Measurements from ENCODE around the gene ABCD3. TPM values are rescaled to one million over a fixed set of nuclear protein-coding genes. Genes with fewer than 3 reads are reported as not detected.

ABCD3 gene
- total and polyA plus RNA-seq, 2 of the 8 experiments (the other 6 are each of a cell fraction or from before 2014, with no cell fraction given): 6.6 to 29.4 TPM

DNA sequence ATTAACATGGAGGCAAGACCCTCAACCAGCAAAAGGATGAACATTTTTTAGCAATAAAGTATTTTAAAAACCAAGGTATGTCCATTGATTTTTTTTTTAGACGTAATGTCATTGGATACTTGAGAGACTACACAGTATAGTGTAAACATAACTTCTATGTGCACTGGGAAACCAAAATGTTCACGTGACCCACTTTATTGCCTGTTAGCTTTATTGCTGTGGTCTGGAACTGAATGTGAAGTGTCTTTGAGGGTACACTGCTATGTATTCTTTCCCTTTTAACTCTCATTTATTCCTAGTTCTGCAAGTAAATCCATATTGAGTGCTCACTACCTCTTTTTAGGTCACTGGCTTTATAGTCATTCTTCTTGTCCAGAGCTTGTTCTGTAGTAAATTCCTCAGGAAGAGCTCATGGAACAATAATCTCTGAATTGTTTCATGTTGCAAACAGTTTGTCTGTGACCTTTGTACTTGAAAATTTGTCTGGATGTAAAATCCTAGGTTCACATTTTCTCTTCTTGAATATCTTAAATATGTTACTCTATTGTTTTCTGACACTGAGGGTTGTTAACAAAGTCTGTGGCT, 20.6 kb downstream of the ABCD3 start:
- H4K91ac ChIP-seq (replicated peaks; ENCODE audit: insufficient read length, low read length): no peak overlapping the region
- H2BK5ac ChIP-seq (ENCODE audit: low read depth, low read length): no peak overlapping the region
- no peaks in the 10 kb centered on the region for H3K36me3 ChIP-seq (ENCODE audit: control insufficient read depth in 2 of 4, insufficient read depth in 4 of 4, low read length in 3 of 4)
- ChIA-PET POLR2A (ENCODE audit: partially characterized antibody) (no interaction called here), CTCF (ENCODE audit: partially characterized antibody) (interaction anchor here (0.8 kb wide), 1 partner anchor 13 kb away, joined by 3 read pairs; no protein-coding TSS in a partner anchor)
- H3K27ac ChIP-seq (ENCODE audit: low read depth, low read length): no peak overlapping the region
- H3K9ac ChIP-seq (replicated peaks in 1 of 4; ENCODE audit: extremely low read depth in 1 of 4, low read depth in 3 of 4, low read length in 3 of 4): no peak overlapping the region
- H3K56ac ChIP-seq (replicated peaks; ENCODE audit: insufficient read length, low read depth, low read length): no peak overlapping the region
- H3K79me2 ChIP-seq (ENCODE audit: control insufficient read depth in 1 of 2, insufficient read depth in 2 of 2, low read length in 2 of 2): peaks cover 0 to 55% of the 10 kb centered on the region in 2 experiments; a peak in 2 of 4 replicates
- H3K79me1 ChIP-seq (ENCODE audit: low read depth, low read length): no peaks in the 10 kb centered on the region
- H2BK15ac ChIP-seq (ENCODE audit: low read length): no peak overlapping the region
- H2BK12ac ChIP-seq (ENCODE audit: low read depth, low read length): no peak overlapping the region
- H2BK20ac ChIP-seq (ENCODE audit: low read length): no peak overlapping the region
- no peak overlapping the region for H3K14ac ChIP-seq (ENCODE audit: insufficient read length)
- H3K4ac ChIP-seq (replicated peaks; ENCODE audit: insufficient read length, low read depth, low read length): no peak overlapping the region
- H4K8ac ChIP-seq (ENCODE audit: extremely low read depth, insufficient read depth, low read length): no peak overlapping the region
- no peak overlapping the region for H4K5ac ChIP-seq (ENCODE audit: insufficient read length, low read depth, low read length)
- FAIRE-seq (no peak), DNase-seq (ENCODE audit: low read depth in 1 of 2, low spot score in 2 of 2) (no peak)
- H2BK120ac ChIP-seq (replicated peaks; ENCODE audit: low read depth, low read length): no peak overlapping the region
- H3K4me2 ChIP-seq (ENCODE audit: insufficient read depth in 1 of 2, low read depth in 2 of 2, low read length in 2 of 2): no peak overlapping the region
- no peak overlapping the region for H2AFZ ChIP-seq (ENCODE audit: low read length)
- no peak overlapping the region for H3K4me3 ChIP-seq (ENCODE audit: extremely low read depth in 1 of 4, insufficient read depth in 2 of 4, low read depth in 3 of 4, low read length in 4 of 4)
- no peaks in the 10 kb centered on the region for H3K23me2 ChIP-seq (ENCODE audit: low read depth, low read length)
- H3K9me3 ChIP-seq (ENCODE audit: insufficient read depth in 2 of 2, low read depth in 1 of 2, low read length in 1 of 2): peaks cover 0 to 10% of the 10 kb centered on the region in 2 experiments; a peak in 3 of 4 replicates
- H3K4me1 ChIP-seq (replicated peaks in 1 of 4; ENCODE audit: control insufficient read depth in 3 of 4, insufficient read depth in 4 of 4, low read length in 3 of 4): no peaks in the 10 kb centered on the region
- H3K27me3 ChIP-seq (replicated peaks in 1 of 4; ENCODE audit: control insufficient read depth in 3 of 4, extremely low read depth in 1 of 4, insufficient read depth in 3 of 4, low read length in 3 of 4): no peaks in the 10 kb centered on the region
- WGBS, 2 experiments (ENCODE audit: extremely low coverage in 1 of 2, insufficient coverage in 1 of 2, insufficient read length in 1 of 2, insufficient replicate concordance in 2 of 2, low coverage in 1 of 2, low lambda C conversion rate in 2 of 2, missing lambda C conversion rate in 1 of 2): 91% methylated on average over 2 of the region's 2 CpGs; no CpG with 5 or more reads in 1 of the 2 experiments
- no peak overlapping the region for H2AK5ac ChIP-seq (ENCODE audit: low read depth, low read length)
- H4K20me1 ChIP-seq (replicated peaks in 1 of 2; ENCODE audit: control insufficient read depth in 1 of 2, insufficient read depth in 2 of 2, low read length in 2 of 2): no peaks in the 10 kb centered on the region
- H3K23ac ChIP-seq (ENCODE audit: insufficient read length): no peak overlapping the region
- H3K18ac ChIP-seq (ENCODE audit: extremely low read depth, low read length): no peak overlapping the region
- TF ChIP-seq CHD1 (IDR thresholded peaks at IDR 0.05; ENCODE audit: low read depth, low read length): no peak
- TF ChIP-seq CREB1 (IDR thresholded peaks at IDR 0.05): no peak
- TF ChIP-seq CEBPB (IDR thresholded peaks at IDR 0.05; ENCODE audit: low read depth, low read length): no peak
- no peak for TF ChIP-seq RNF2 (IDR thresholded peaks at IDR 0.05; ENCODE audit: borderline replicate concordance, low read depth, low read length, missing control alignments, poor library complexity, severe bottlenecking)
- no peak for TF ChIP-seq SRF (IDR thresholded peaks at IDR 0.05; ENCODE audit: low read depth, low read length)
- TF ChIP-seq EGR1 (IDR thresholded peaks at IDR 0.05; ENCODE audit: borderline replicate concordance, low read depth, low read length): no peak
- TF ChIP-seq POLR2AphosphoS5 (IDR thresholded peaks at IDR 0.05; ENCODE audit: low read depth, low read length): no peak
- no peak for TF ChIP-seq FOSL1 (IDR thresholded peaks at IDR 0.05; ENCODE audit: insufficient read depth, low read depth, low read length)
- TF ChIP-seq CHD2 (IDR thresholded peaks at IDR 0.05; ENCODE audit: low read length): no peak
- TF ChIP-seq SP4 (IDR thresholded peaks at IDR 0.05; ENCODE audit: low read length): no peak
- TF ChIP-seq HDAC2 (IDR thresholded peaks at IDR 0.05; ENCODE audit: borderline replicate concordance in 1 of 2, low read depth in 2 of 2, low read length in 2 of 2): no peak
- TF ChIP-seq CTBP2 (IDR thresholded peaks at IDR 0.05; ENCODE audit: borderline replicate concordance, insufficient read depth, insufficient read length, low read length): no peak
- TF ChIP-seq, protein P1, sequence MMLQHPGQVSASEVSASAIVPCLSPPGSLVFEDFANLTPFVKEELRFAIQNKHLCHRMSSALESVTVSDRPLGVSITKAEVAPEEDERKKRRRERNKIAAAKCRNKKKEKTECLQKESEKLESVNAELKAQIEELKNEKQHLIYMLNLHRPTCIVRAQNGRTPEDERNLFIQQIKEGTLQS (IDR thresholded peaks at IDR 0.05; ENCODE audit: insufficient read depth, low read depth, low read length): no peak
